IPS-11a (cell line): Measurements from ENCODE around the gene GPLD1.
"Not testable (repeated sequence)": the region's sequence is repeated elsewhere in the genome, so short reads cannot be mapped to it uniquely, and the experiment has no call there.

Source experiments
- H3K4me3 ChIP-seq: one replicate; pipeline ENCODE4 v1.5.1; 2013; ENCODE audit warnings: low read depth, low read length, control low read depth

Gene GPLD1

GRCh38 chr6:24385536-24386269 is 103.7 kb downstream of the GPLD1 start:
- no peak overlapping the region for H3K4me3 ChIP-seq

GRCh38 chr6:24384369-24385130 is 104.8 kb downstream of the GPLD1 start:
- not testable (repeated sequence) for H3K4me3 ChIP-seq

GRCh38 chr6:24382891-24383494 is 106.4 kb downstream of the GPLD1 start:
- H3K4me3 ChIP-seq = not testable (repeated sequence)

GRCh38 chr6:24382220-24382540 is 107.2 kb downstream of the GPLD1 start:
- no peak overlapping the region for H3K4me3 ChIP-seq

GRCh38 chr6:24381476-24382219 is 107.7 kb downstream of the GPLD1 start:
- no peak overlapping the region for H3K4me3 ChIP-seq

- no peak overlapping the region for H3K4me3 ChIP-seq
These were observed 110.8 kb downstream of the GPLD1 start for GRCh38 chr6:24378473-24379097.
